Measurements from ENCODE around the gene CBFA2T2. TPM values are rescaled to one million over a fixed set of nuclear protein-coding genes. Genes with fewer than 3 reads are reported as not detected.

CBFA2T2 gene
- total RNA-seq, 1 donor from 2014 or later = 19.6 TPM

DNA sequence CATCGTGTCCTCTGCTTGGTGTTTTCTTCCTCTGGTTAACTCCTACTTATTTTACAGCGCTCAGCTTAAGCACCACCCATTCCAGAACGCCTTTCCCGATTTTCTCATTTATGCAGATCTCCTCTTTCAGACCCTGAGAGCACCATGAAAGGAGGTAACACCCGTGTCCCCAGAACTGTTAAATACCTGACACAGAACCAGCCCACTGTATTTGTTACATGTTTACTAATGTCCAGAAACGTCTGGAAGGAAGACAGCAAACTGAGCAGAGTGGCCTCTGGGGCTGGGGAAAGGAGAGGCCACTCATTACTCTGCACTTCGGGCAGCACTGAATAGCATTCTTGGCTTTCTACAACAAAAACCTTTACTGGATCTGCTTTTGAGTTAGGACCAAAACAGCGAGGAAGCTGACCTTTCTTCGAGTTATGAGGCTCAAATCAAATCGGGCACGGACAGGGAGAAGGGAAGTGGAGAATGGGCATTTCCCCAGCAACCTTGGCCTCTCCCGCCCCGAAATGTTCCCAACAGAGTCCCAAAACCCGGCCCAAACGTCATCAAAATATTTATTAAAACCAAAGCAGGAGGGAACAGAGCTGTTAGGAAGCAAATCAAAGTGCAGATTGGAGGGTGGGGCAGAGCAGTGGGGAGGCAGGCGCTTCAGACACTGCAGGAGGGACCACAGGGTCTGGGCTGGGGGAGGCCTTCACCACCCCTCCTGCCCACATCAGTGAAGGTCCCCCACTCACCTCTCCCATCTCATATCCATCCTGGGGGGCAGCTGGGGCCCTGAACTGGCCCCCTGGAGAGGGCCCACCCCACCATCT lies 185.5 kb downstream of the CBFA2T2 start:
- no peaks in the 10 kb centered on the region for H3K9me3 Mint-ChIP-seq (ENCODE audit: unreplicated experiment)
- no peak for TF ChIP-seq CTCF (IDR thresholded peaks at IDR 0.05)
- DNase-seq (ENCODE audit: extremely low spot score, unreplicated experiment) = no peak

DNA sequence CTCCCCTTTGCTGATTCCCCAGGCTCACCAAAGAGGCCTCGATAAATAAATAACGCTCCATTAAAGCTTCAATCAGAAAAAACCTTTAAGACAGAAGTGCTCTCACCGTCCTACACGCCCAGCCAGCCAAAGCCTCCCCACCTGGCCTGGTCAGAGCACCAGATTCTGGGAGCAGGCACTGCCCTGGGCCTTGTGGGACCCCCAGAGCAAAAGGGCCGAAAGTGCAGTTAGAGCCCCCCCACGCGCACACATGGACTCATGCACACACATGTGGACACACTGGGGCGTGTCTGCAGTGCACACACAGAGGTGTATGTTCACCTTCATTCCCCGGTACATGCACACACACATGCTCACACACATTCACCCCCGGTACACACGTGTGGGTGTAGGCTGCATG lies 186.2 kb downstream of the CBFA2T2 start:
- no peaks in the 10 kb centered on the region for H3K36me3 Mint-ChIP-seq (ENCODE audit: unreplicated experiment)
- no peak for DNase-seq (ENCODE audit: extremely low spot score, unreplicated experiment)
- H3K9me3 Mint-ChIP-seq (ENCODE audit: unreplicated experiment) = no peaks in the 10 kb centered on the region
- H3K4me3 Mint-ChIP-seq (ENCODE audit: unreplicated experiment) = no peak overlapping the region
- peaks cover 45% of the 10 kb centered on the region for H3K4me1 Mint-ChIP-seq (ENCODE audit: unreplicated experiment)
- no peak overlapping the region for H3K27ac Mint-ChIP-seq (ENCODE audit: unreplicated experiment)
- TF ChIP-seq CTCF (IDR thresholded peaks at IDR 0.05) = no peak
- H3K27me3 Mint-ChIP-seq (ENCODE audit: unreplicated experiment) = no peaks in the 10 kb centered on the region

More for the DNA sequence above, 185.5 kb downstream of the CBFA2T2 start:
- Mint-ChIP-seq H3K4me1 (ENCODE audit: unreplicated experiment) (peaks cover 37% of the 10 kb centered on the region), H3K36me3 (ENCODE audit: unreplicated experiment) (no peaks in the 10 kb centered on the region), H3K4me3 (ENCODE audit: unreplicated experiment) (peak overlapping the region; percentile 68), H3K27me3 (ENCODE audit: unreplicated experiment) (no peaks in the 10 kb centered on the region), H3K27ac (ENCODE audit: unreplicated experiment) (peak overlapping the region; percentile 56)

- Mint-ChIP-seq H3K27ac (ENCODE audit: unreplicated experiment) (no peak overlapping the region), H3K4me3 (ENCODE audit: unreplicated experiment) (no peak overlapping the region), H3K36me3 (ENCODE audit: unreplicated experiment) (no peaks in the 10 kb centered on the region), H3K4me1 (ENCODE audit: unreplicated experiment) (peaks cover 52% of the 10 kb centered on the region), H3K27me3 (ENCODE audit: unreplicated experiment) (no peaks in the 10 kb centered on the region), H3K9me3 (ENCODE audit: unreplicated experiment) (no peaks in the 10 kb centered on the region)
- TF ChIP-seq CTCF (IDR thresholded peaks at IDR 0.05) = no peak
- DNase-seq (ENCODE audit: extremely low spot score, unreplicated experiment) = no peak
Measured at GRCh38 chr20:33676652-33677645, 187.1 kb downstream of the CBFA2T2 start.

DNA sequence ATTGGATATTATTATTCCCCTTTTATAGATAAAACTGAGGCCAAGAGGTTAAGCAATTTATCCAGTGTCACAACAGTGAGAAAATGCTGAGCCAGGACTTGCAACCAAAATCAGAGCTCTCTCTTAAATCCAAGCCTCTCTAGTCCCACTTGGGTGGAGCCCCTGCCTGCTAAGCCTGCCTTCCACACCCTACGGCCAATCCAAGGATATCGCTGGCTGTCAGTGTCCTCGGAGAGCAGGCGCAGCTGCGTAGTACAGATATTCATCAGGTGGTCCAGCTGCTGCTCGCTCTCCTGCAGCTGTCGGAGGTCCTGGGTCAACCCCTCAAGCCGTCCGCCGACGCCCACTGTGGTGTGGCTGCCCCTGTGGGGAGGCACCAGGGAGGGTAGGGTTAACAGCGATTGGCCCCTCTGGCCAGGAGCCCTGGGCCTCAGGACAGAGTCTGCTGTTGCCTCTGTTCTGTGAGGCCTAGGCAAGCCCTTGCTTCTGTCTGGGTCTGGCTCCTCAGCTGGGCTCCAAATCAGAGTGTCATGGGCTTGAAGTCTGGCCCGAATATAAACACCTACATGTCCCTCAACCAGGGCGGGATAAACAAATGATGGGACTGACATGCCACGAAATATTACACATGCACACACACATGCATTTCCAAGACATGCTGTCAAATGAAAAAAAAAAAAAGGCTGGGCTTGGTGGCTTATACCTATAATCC lies 188.3 kb downstream of the CBFA2T2 start:
- no peak for TF ChIP-seq CTCF (IDR thresholded peaks at IDR 0.05)
- Mint-ChIP-seq H3K9me3 (ENCODE audit: unreplicated experiment) (no peaks in the 10 kb centered on the region), H3K27me3 (ENCODE audit: unreplicated experiment) (no peaks in the 10 kb centered on the region), H3K36me3 (ENCODE audit: unreplicated experiment) (no peaks in the 10 kb centered on the region), H3K4me1 (ENCODE audit: unreplicated experiment) (peaks cover 46% of the 10 kb centered on the region), H3K4me3 (ENCODE audit: unreplicated experiment) (no peak overlapping the region), H3K27ac (ENCODE audit: unreplicated experiment) (no peak overlapping the region)
- no peak for DNase-seq (ENCODE audit: extremely low spot score, unreplicated experiment)
